IPS-20b (cell line): ENCODE results near the gene MYO9A.

Experiments
- H3K27ac ChIP-seq: one replicate; pipeline ENCODE4 v1.5.1; 2013; ENCODE audit warnings: low read length
- H3K27me3 ChIP-seq: 2 replicates; pipeline ENCODE4 v1.6.1; 2013; ENCODE audit warnings: mild to moderate bottlenecking, low read length, inconsistent platforms; ENCODE audit not compliant: insufficient read depth
- H3K36me3 ChIP-seq: 2 replicates; pipeline ENCODE4 v1.6.1; 2013; ENCODE audit warnings: low read depth, mild to moderate bottlenecking, inconsistent platforms, low read length, moderate library complexity; ENCODE audit not compliant: insufficient read depth
- H3K4me1 ChIP-seq: 2 replicates; pipeline ENCODE4 v1.6.1; 2013; ENCODE audit warnings: mild to moderate bottlenecking, control low read depth, inconsistent platforms, low read length, moderate library complexity; ENCODE audit not compliant: insufficient read depth
- H3K4me3 ChIP-seq: 2 replicates; pipeline ENCODE4 v1.5.1; 2013; ENCODE audit warnings: mild to moderate bottlenecking, low read length, inconsistent platforms
- H3K9ac ChIP-seq: 2 replicates; pipeline ENCODE4 v1.6.1; 2013; ENCODE audit warnings: low read depth, mild to moderate bottlenecking, inconsistent platforms, low read length, moderate library complexity
- H3K9me3 ChIP-seq: 2 replicates; pipeline ENCODE4 v1.6.1; 2013; ENCODE audit warnings: mild to moderate bottlenecking, low read depth, low read length, inconsistent platforms; ENCODE audit not compliant: insufficient read depth

Gene MYO9A

DNA sequence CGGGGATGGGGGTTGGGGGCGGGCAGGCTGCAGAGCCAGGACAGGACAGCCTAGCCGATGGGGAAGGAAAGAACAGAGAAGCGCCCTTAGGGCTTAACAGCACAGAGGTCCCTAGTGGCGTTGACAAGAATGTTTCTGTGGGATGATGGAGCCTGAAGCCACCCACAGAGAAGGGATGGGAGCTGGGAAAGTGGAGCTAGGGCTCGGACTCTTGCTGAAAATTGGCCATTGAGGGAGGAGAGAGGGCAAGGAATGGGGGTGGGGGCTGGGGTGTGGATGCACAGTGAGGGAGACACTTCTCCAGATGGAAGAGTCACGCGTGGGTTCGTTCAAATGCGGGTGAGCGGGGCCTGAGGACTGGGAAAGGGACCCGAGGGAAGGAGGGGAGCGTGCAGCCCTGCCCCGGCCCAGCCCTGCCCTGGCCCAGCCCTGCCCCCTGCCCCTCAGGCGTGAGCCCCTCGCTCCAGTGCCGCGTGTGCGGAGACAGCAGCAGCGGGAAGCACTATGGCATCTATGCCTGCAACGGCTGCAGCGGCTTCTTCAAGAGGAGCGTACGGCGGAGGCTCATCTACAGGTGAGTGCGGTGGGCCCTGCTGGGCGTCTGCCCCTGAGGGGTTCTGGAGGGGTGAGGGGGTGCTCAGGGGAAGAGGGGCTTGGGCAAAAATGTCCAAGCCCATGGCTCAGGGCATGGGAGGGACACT, 306.8 kb downstream of the MYO9A start:
- Histone ChIP-seq H3K36me3 (no peaks in the 10 kb centered on the region), H3K4me3 (no peak overlapping the region), H3K4me1 (peaks cover 20% of the 10 kb centered on the region; the same call in 1 of the 2 replicates), H3K27ac (no peak overlapping the region), H3K27me3 (no peaks in the 10 kb centered on the region), H3K9ac (no peak overlapping the region), H3K9me3 (no peaks in the 10 kb centered on the region)

GRCh38 chr15:71810256-71811035, 307.5 kb downstream of the MYO9A start, which contains the start of gene NR2E3:
NR2E3 (plus strand) TSS chr15:71810554; CDS start chr15:71810744, 190 bp downstream.
- H3K27ac ChIP-seq: no peak within 1 kb of the TSS
- H3K36me3 ChIP-seq: no peaks in the 10 kb centered on the region
- H3K4me3 ChIP-seq: no peak within 1 kb of the TSS
- no peak within 1 kb of the TSS for H3K9ac ChIP-seq
- no peaks in the 10 kb centered on the region for H3K27me3 ChIP-seq
- peaks cover 21% of the 10 kb centered on the region; the same call in 1 of the 2 replicates for H3K4me1 ChIP-seq
- H3K9me3 ChIP-seq: no peaks in the 10 kb centered on the region

DNA sequence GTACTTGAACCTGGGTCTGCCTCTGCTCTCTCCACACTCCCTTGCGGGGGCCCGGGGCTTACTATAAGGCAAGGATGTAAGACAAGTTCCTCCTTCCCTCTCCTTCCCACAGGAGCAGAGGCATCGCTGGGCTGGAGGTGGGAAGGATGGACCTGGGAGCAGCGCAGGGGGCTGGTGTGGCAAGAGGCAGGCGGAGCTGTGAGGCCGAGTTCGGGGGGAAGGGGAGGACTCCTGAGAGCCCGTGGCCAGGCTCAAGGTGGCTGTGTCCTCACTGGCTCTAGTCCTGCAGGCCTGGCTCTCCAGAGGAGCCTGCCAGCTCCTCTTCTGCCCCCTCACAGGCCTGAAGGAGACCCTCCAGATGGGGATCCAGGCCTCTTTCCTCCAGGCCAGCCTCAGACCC, 308.6 kb downstream of the MYO9A start:
- Histone ChIP-seq H3K36me3 (no peaks in the 10 kb centered on the region), H3K9ac (no peak overlapping the region), H3K4me1 (peaks cover 21% of the 10 kb centered on the region; the same call in 1 of the 2 replicates), H3K9me3 (no peaks in the 10 kb centered on the region), H3K4me3 (no peak overlapping the region), H3K27ac (no peak overlapping the region), H3K27me3 (no peaks in the 10 kb centered on the region)

DNA sequence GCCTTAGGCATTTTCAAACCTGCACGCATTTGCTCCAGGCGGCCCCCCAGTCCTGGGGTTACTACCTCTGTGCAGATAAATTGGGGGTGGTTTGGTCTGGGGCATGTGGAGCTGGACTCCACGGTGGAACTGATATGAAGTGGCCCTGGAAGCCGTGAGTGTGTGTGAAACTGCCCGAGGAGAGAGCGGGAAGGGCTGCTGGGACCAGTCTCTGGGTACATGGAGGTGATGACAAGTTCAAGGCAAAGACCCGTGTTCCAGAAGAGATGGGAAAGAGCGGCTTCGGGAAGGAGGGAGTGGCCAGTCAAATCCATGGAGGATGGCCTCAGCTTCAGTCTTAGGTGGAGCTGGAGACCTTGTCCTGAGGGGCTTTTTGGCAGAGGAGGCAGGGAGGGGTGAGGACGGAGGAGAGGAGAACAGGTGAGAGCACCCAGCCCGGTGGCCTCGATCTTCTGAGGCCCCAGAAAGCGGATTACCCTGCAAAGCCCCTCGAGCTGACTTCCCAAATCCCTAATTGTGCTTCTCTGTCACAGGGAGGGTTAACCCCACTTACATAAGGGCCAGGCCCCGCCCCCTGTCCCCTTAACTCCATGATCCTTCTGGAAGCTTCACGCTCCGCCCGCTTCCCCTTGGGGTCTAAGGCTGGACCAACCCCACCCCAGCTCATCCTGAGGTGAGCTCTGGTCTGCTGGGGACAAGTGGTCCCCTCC, 309.5 kb downstream of the MYO9A start:
- H3K27me3 ChIP-seq: no peaks in the 10 kb centered on the region

DNA sequence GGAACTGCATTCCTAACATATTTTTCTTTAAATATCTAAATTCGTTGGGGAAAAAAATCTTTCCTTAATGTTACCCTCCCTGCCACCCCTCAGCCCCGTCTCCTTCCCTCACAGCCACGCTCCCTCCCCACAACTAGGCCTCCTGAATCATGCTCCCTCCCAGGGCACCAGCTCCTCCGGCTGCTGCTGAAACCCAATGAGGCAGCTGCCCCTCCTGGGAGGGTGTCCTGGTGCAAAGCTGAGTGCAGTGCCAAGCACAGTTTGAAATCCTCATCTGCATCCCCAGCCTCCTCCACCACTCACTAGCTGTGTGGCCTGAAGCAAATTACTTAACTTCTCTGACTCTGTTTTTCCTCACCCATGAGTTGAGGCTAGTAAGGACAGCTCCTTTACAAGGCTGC, 310.3 kb downstream of the MYO9A start:
- peak overlapping the region; percentile 27 for H3K27ac ChIP-seq

More for the DNA sequence above, 309.5 kb downstream of the MYO9A start:
- H3K4me3 ChIP-seq: peak overlapping the region; percentile 49; the same call in 1 of the 2 replicates
- peaks cover 21% of the 10 kb centered on the region; the same call in 1 of the 2 replicates for H3K4me1 ChIP-seq
- no peak overlapping the region; the same call in 1 of the 2 replicates for H3K9ac ChIP-seq
- H3K9me3 ChIP-seq: no peaks in the 10 kb centered on the region
- peak overlapping the region; percentile 27 for H3K27ac ChIP-seq
- no peaks in the 10 kb centered on the region for H3K36me3 ChIP-seq

DNA sequence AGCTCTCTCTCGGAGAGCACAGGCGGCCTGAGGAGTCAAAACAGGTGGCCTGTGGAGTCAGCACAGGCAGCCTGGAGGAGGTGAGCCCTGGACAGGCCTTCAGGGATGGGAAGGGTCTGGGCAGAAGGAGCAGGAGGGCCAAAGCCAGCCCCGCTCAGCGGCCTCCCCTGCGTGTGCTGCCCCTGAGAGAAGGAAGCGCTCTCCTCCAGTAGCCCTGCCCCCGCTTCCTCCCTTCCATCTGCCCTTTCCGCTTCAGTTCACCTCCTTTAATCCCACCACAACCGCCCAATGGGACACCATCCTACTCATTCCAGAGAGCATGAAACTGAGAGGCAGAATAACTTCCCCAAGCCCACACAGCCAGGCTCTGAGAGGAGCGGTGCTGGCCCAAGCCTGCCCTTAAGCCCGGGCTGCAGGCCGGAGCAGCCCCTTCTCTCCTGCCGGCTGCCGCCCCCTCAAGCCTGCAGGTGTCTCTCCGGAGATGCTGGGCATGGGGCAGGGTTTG, 310.8 kb downstream of the MYO9A start:
- Histone ChIP-seq H3K4me3 (peak overlapping the region; percentile 49; the same call in 1 of the 2 replicates), H3K27me3 (no peaks in the 10 kb centered on the region), H3K4me1 (peaks cover 21% of the 10 kb centered on the region; the same call in 1 of the 2 replicates), H3K9ac (peak overlapping the region; percentile 2; the same call in 1 of the 2 replicates), H3K9me3 (no peaks in the 10 kb centered on the region), H3K36me3 (no peaks in the 10 kb centered on the region), H3K27ac (no peak overlapping the region)

More for the DNA sequence above, 310.3 kb downstream of the MYO9A start:
- Histone ChIP-seq H3K36me3 (no peaks in the 10 kb centered on the region), H3K4me1 (peaks cover 21% of the 10 kb centered on the region; the same call in 1 of the 2 replicates), H3K4me3 (peak overlapping the region; percentile 49; the same call in 1 of the 2 replicates), H3K27me3 (no peaks in the 10 kb centered on the region), H3K9me3 (no peaks in the 10 kb centered on the region), H3K9ac (no peak overlapping the region; the same call in 1 of the 2 replicates)

- H3K36me3 ChIP-seq: no peaks in the 10 kb centered on the region
- no peaks in the 10 kb centered on the region for H3K9me3 ChIP-seq
- H3K27ac ChIP-seq: no peak overlapping the region
- H3K27me3 ChIP-seq: no peaks in the 10 kb centered on the region
- H3K4me1 ChIP-seq: peaks cover 21% of the 10 kb centered on the region; the same call in 1 of the 2 replicates
- peak overlapping the region; percentile 49; the same call in 1 of the 2 replicates for H3K4me3 ChIP-seq
- H3K9ac ChIP-seq: peak overlapping the region; percentile 2; the same call in 1 of the 2 replicates
Measured at GRCh38 chr15:71806452-71806931, 311.5 kb downstream of the MYO9A start.

GRCh38 chr15:71804695-71805470, 313.1 kb downstream of the MYO9A start:
- Histone ChIP-seq H3K9ac (no peak overlapping the region), H3K4me1 (peaks cover 25% of the 10 kb centered on the region; the same call in 1 of the 2 replicates), H3K9me3 (no peaks in the 10 kb centered on the region), H3K27ac (no peak overlapping the region), H3K27me3 (no peaks in the 10 kb centered on the region), H3K4me3 (no peak overlapping the region), H3K36me3 (no peaks in the 10 kb centered on the region)

- Histone ChIP-seq H3K27ac (no peak overlapping the region), H3K4me3 (no peak overlapping the region), H3K9me3 (no peaks in the 10 kb centered on the region)
Measured at GRCh38 chr15:71804226-71804625, 313.7 kb downstream of the MYO9A start.

GRCh38 chr15:71802770-71803169, 315.2 kb downstream of the MYO9A start:
- Histone ChIP-seq H3K4me1 (peaks cover 18% of the 10 kb centered on the region; the same call in 1 of the 2 replicates), H3K27ac (no peak overlapping the region), H3K27me3 (no peaks in the 10 kb centered on the region), H3K4me3 (no peak overlapping the region), H3K36me3 (no peaks in the 10 kb centered on the region), H3K9me3 (no peaks in the 10 kb centered on the region), H3K9ac (no peak overlapping the region)

More at GRCh38 chr15:71804226-71804625, 313.7 kb downstream of the MYO9A start:
- no peaks in the 10 kb centered on the region for H3K36me3 ChIP-seq
- H3K4me1 ChIP-seq: peaks cover 25% of the 10 kb centered on the region; the same call in 1 of the 2 replicates
- no peaks in the 10 kb centered on the region for H3K27me3 ChIP-seq
- no peak overlapping the region for H3K9ac ChIP-seq
